Stomach (tissue), 4 donors: ENCODE measurements around the gene CUX1.
"Not testable (repeated sequence)": the region's sequence is repeated elsewhere in the genome, so short reads cannot be mapped to it uniquely, and the experiment has no call there.

ENCODE experiments used
- POLR2A ChIP-seq, 4 donors: fragments of 450-650 bp; IDR thresholded peaks; one replicate each; pipeline ENCODE4 v1.6.1; 2016; ENCODE audit warnings: antibody characterized with exemption in 4 of 4, control low read depth in 2 of 4, mild to moderate bottlenecking in 1 of 4, moderate library complexity in 1 of 4
- TF ChIP-seq, protein P1 (sequence below), 7 experiments: fragments of 450-650 bp in 4 of 7; fragments of 200-600 bp in 3 of 7; sonication (generic) in 3 of 7; IDR thresholded peaks; one replicate each; pipeline ENCODE4 v1.5.1; 2016 to 2019; ENCODE audit warnings: antibody characterized with exemption in 7 of 7, control low read depth in 2 of 7, mild to moderate bottlenecking in 1 of 7

DNA sequence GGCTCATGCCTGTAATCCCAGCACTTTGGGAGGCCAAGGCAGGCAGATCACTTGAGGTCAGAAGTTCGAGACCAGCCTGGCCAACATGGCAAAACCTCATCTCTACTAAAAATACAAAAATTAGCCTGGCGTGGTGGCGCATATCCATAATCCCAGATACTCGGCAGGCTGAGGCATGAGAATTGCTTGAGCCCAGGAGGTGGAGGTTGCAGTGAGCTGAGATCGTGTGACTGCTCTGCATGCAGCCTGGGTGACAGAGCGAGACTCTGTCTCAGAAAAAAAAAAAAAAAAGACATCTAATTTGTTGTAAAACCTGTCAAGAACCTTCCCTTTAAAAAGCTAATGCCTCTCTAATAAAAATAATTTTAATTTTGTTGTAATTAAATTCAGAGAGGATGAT lies 5.2 kb downstream of the CUX1 start:
- TF ChIP-seq, protein P1, sequence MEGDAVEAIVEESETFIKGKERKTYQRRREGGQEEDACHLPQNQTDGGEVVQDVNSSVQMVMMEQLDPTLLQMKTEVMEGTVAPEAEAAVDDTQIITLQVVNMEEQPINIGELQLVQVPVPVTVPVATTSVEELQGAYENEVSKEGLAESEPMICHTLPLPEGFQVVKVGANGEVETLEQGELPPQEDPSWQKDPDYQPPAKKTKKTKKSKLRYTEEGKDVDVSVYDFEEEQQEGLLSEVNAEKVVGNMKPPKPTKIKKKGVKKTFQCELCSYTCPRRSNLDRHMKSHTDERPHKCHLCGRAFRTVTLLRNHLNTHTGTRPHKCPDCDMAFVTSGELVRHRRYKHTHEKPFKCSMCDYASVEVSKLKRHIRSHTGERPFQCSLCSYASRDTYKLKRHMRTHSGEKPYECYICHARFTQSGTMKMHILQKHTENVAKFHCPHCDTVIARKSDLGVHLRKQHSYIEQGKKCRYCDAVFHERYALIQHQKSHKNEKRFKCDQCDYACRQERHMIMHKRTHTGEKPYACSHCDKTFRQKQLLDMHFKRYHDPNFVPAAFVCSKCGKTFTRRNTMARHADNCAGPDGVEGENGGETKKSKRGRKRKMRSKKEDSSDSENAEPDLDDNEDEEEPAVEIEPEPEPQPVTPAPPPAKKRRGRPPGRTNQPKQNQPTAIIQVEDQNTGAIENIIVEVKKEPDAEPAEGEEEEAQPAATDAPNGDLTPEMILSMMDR (IDR thresholded peaks at IDR 0.05), result not testable (repeated sequence)
- TF ChIP-seq POLR2A (IDR thresholded peaks at IDR 0.05), result not testable (repeated sequence)
